Fibroblast of skin of right biceps (primary cell): ENCODE measurements around the gene RHCE.
A peak's percentile ranks its signal among the peaks of the same experiment; 100 is the strongest.
"Not testable (repeated sequence)": the region's sequence is repeated elsewhere in the genome, so short reads cannot be mapped to it uniquely, and the experiment has no call there.

Experiments used
- DNase-seq: peaks from one replicate; pipeline ENCODE4 v3.0.0-alpha.2; 2013

RHCE gene

DNA sequence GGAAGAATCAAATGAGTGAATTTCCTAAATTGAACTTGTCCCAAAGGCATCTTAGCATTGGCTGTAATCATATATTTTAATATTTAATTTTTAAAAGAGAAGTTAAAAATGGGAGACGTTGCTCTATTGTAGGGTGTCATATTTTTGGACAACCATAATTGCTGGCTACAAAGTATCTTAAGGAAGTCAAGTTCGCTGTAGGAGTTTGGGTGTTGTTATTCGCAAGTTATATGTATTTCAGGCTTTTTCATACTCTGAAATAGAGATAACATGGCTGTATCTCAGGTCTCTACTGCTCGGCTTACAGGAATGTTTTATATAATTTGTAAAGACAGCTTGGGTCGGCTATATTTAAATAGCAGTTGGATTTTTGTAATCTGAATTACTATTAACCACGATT lies 81.6 kb downstream of the RHCE start:
- DNase-seq, result no peak

DNA sequence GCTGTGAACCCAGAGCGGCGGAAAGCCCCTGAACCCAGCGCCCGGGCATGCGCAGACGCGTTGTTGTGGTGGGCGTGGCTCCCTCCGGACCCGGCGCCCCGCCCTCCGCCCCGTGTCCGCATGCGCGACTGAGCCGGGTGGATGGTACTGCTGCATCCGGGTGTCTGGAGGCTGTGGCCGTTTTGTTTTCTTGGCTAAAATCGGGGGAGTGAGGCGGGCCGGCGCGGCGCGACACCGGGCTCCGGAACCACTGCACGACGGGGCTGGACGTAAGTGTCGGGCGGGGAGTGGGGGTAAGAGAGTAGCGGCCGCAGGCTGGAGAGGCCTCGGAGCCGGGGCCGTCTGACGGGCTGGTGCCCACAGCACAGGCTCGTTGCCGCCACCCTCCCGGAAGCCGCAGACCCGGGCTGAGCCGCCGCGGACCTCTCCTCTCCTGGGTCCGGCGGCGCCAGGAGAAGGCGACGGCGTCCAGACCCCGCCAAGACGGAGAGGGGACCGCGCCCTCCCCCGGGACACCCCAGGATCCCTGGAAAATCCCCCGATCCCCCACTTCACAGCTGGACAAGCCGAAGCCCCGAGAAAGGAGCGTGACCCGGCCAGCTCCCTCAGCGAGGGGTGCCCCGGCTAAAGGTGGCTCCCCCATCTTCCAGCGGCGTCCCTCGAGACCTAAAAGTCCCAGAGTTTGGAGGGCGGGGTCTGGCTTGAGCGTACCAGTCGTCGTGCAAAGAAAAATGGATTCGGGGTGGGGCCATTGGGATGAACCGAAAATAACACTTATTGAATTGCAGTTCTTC lies 82.2 kb downstream of the RHCE start, which contains the start of gene TMEM50A:
Gene TMEM50A, plus strand, starts transcription at position 147 of the 794 bp plus-strand sequence. CDS start 2,153 bp downstream, outside the sequence.
- DNase-seq, result peak; percentile 87

DNA sequence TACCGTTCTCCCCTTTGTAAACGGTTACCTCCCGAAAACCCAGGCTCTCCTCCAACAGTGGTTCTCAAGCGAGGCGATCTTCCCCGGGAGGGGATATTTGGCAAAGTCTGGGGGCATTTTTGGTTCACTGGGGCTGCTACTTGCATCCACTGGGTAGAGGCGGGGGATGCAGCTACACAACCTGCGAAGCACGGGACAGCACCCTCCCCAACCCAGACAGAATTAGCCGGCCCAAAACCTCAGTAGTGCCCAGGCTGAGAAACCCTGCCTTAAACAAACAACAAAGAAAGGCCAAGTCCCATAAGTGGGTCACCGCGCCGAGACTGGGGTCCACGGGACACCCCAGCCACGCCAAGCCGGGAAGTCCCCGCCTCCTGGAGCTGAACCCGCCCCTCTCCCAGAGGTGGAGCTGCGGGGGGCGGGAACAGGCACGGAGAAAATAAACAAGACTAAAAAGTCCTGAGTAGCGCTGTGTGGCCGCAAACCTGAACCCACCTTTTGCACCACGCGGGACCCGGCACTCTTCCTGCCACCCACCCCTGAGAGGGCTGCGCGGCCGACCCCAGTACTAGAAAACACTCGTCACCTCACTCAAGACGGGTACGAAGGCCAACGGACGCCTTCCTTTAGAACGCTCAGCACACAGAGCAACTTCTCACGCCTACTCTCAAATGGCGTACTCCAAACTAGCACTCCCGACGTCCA lies 83.0 kb downstream of the RHCE start:
- not testable (repeated sequence) for DNase-seq

DNA sequence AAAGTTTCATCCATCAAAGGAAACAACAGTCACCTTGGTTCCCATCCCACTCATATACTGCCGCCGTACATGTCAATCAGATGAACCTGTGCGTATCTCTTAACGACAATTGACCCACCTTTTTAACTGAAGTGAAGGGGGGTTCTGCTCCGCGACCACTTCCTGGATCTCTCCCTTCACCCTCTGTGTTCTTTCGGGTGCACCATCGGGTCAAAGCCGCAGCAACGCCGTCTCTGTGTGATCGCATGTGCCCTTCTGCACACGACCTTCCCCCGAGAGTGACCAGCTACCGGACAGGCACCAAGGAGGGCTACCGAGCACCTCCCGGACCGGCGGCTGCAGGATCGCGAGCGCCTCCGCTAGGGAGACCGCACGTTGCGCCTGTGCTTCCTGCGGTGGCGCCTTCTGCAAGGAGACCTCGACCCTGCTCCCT lies 83.7 kb downstream of the RHCE start:
- DNase-seq, result not testable (repeated sequence)

DNA sequence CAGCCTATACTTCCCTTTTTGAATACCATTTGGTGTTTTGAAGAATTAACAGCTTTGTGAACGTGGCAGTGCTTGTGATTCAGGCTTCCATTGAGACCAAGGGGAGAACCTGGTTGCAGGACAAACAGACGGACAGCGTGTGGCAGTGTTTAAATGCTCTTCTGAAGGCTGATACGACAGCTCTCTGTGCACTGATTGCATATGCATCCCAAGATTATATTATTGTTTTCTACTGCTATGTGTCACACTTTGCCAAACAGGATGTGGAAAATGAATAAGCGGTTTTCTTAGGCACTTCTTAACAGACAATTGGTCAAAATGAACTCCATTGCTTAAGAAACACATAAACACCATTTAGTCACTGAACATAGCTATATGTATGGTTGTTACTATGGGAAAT lies 90.7 kb downstream of the RHCE start:
- peak; percentile 82 for DNase-seq

DNA sequence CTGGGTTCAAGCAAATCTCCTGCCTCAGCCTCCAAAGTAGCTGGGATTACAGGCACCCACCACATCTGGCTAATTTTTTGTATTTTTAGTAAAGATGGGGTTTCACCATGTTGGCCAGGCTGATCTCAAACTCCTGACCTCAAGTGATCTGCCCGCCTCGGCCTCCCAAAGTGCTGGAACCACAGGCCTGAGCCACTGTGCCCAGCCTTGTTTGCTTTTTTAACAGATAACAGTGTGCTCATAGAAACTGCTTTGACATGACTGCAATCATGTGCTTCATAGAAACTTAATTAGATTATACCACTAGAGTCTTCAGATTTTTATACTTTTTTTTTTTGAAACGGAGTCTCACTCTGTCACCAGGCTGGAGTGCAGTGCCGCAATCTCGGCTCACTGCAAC lies 91.3 kb downstream of the RHCE start:
- DNase-seq, result not testable (repeated sequence)

DNA sequence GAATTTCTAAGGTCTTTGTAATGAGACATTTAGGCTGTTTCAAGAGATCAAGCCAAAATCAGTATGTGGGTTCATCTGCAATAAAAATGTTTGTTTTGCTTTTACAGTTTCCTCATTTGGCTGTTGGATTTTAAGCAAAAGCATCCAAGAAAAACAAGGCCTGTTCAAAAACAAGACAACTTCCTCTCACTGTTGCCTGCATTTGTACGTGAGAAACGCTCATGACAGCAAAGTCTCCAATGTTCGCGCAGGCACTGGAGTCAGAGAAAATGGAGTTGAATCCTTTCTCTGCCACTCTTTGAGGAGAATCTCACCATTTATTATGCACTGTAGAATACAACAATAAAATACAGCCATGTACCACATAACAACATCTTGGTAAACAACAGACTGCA lies 91.8 kb downstream of the RHCE start:
- DNase-seq, result not testable (repeated sequence)

DNA sequence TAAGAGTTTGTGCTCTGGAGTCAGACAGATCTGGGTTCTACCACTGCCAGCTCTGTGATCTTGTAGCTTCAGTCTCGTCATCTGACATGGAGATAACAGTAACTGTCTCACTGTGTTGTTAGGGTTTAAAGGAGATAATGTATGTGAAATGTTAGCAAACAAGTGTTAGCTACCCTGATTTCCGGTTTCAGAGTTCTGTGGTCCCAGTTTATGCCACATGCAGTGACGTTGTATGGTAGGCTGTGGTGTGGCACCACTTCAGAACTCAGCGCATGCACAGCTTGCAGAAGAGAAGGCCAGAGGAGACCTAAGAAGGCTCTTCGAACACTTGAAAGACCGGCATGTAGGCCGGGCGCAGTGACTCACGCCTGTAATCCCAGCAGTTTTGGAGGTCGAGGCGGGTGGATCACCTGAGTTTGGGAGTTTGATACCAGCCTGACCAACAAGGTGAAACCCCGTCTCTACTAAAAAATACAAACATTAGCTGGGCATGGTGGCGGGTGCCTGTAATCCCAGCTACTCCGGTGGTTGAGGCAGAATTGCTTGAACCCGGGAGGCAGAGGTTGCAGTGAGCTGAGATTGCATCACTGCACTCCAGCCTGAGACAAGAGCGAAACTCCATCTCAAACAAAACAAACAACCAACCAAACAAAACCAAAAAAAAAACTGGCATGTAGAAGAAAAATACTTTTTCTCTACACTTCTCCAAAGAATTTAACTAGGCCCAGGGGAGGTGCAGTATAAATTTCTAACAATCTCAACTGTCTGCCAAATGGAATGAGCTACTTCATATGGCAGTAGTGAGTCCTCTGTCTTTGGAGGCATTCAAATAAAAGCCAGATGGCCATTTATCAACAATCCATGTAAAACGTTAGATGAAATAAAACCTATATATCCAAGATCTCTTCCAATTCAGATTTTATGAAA lies 92.5 kb downstream of the RHCE start:
- DNase-seq, result not testable (repeated sequence)

DNA sequence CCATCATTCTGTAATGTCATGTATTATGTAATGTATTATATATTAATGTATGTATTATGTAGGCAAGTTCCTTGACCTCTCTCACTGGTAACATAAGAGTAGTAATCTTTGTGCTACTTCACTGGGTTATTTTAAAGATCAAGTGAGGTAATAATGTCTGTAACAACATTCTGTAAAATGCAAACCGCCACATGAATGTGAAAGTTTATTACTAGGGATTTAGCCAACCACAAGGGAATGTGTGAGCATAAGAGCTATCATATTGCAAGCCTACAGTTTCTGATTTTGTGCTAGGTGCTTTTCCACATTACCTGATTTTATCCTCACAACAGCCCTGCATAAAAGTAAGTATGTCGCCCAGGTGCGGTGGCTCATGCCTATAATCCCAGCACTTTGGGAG lies 96.2 kb downstream of the RHCE start:
- not testable (repeated sequence) for DNase-seq

DNA sequence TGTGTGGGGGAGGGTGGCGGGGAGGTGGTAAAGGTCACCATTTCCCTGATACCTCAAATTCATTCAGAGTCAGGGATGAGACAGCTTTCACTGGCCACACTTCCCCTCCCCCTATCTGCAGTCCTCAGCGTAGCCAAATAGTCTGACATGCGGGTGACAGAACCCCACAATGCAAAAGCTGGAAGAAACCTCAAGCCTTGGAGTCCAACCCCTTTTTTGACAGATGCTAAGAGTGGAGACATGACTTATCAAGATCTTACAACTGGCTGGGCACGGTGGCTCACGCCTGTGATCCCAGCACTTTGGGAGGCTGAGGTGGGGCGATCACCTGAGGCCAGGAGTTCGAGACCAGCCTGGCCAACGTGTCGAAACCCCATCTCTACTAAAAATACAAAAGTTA lies 98.5 kb downstream of the RHCE start:
- DNase-seq, result peak; percentile 32

DNA sequence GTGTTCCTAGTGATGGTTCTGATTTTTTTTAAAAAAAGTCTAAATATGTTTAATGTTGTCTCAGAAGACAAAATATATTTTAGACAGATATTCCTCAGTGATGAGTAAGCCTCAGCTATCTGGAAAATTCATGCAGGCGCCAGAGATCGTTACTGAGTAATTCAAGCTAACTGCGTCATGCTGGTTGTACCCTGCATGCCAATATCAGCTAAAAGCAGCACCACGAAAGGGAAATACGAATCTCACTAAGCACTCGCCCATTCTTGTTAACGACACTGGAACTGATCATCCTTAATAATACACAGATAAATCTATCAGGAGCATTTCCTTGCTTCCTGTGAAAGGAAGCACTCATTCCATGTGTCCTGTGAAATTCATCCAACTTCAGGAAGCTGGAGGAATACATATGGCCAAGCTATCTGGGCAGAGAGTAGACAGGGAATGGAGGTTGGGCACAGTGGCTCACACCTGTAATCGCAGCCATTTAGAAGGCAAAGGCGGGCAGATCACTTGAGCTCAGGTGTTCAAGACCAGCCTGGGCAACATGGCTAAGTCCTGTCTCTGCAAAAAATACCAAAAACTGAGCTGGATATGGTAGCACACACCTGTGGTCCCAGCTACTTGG lies 100.2 kb downstream of the RHCE start:
- peak; percentile 98 for DNase-seq

DNA sequence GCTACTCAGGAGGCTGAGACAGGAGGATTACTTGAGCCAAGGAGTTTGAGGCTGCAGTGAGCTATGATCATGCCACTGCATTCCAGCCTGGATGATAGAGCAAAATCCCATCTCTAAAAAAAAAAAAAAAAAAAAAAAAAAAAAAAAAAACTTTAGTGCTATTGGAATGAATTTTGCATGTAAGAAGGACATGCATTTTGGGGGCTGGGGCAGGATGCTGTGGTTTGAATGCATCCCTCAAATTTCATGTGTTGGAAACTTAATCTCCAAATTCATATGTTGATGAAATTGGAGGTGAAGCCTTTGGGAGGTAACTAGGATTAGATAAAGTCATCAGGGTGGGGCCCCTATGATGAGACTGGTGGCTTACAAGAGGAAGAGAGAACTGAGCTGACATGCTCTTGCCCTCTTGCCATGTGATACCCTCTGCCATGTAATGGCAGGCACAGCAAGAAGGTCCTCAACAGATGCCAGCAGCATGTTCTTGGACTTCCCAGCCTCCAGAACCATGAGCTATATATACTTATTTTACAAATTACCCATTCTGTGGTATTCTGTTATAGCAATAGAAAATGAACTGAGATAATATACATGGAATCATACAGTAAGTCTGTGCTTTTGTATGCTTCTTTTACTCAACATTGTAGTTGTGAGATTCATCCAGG lies 107.7 kb downstream of the RHCE start:
- DNase-seq, result peak; percentile 10
